Measurements from ENCODE around the gene TNFRSF11A. TPM values are rescaled to one million over a fixed set of nuclear protein-coding genes. Genes with fewer than 3 reads are reported as not detected.

Gene TNFRSF11A
- total RNA-seq, 2 donors from 2014 or later, result 4.9 to 14.2 TPM

DNA sequence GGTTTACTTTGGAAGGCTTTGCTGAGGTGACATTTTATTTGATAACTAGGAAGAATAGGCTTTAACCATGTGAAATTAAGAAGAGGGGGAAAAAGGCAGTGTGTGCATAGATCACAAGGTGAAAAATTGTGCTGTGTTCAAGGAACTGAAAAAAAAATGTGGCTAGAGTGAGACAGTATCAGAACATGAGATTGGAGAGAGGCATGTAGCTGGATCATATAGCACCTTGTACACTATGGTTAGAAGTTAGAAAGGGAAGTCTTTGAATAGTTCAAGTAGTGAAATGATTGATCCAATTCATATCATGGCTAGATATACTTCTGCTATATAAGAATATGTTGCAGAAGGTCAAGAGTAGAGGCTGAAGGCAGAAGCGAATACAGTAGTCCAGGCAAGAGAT, 12.3 kb upstream of the TNFRSF11A start:
- no peak for DNase-seq (ENCODE audit: low spot score)
- TF ChIP-seq, protein P1, sequence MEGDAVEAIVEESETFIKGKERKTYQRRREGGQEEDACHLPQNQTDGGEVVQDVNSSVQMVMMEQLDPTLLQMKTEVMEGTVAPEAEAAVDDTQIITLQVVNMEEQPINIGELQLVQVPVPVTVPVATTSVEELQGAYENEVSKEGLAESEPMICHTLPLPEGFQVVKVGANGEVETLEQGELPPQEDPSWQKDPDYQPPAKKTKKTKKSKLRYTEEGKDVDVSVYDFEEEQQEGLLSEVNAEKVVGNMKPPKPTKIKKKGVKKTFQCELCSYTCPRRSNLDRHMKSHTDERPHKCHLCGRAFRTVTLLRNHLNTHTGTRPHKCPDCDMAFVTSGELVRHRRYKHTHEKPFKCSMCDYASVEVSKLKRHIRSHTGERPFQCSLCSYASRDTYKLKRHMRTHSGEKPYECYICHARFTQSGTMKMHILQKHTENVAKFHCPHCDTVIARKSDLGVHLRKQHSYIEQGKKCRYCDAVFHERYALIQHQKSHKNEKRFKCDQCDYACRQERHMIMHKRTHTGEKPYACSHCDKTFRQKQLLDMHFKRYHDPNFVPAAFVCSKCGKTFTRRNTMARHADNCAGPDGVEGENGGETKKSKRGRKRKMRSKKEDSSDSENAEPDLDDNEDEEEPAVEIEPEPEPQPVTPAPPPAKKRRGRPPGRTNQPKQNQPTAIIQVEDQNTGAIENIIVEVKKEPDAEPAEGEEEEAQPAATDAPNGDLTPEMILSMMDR (IDR thresholded peaks at IDR 0.05), result no peak
- no peaks in the 10 kb centered on the region for H3K27me3 ChIP-seq (replicated peaks; ENCODE audit: insufficient read depth)
- H3K4me3 ChIP-seq, result no peak overlapping the region
- H3K4me1 ChIP-seq (ENCODE audit: control insufficient read depth in 1 of 2, low read depth in 2 of 2), result no peaks in the 10 kb centered on the region
- H3K9me3 ChIP-seq, result no peaks in the 10 kb centered on the region
- no peak for ATAC-seq (ENCODE audit: insufficient number of reproducible peaks, low FRiP score, low read depth)
- H3K27ac ChIP-seq, result no peak overlapping the region
- H3K36me3 ChIP-seq, result no peaks in the 10 kb centered on the region

DNA sequence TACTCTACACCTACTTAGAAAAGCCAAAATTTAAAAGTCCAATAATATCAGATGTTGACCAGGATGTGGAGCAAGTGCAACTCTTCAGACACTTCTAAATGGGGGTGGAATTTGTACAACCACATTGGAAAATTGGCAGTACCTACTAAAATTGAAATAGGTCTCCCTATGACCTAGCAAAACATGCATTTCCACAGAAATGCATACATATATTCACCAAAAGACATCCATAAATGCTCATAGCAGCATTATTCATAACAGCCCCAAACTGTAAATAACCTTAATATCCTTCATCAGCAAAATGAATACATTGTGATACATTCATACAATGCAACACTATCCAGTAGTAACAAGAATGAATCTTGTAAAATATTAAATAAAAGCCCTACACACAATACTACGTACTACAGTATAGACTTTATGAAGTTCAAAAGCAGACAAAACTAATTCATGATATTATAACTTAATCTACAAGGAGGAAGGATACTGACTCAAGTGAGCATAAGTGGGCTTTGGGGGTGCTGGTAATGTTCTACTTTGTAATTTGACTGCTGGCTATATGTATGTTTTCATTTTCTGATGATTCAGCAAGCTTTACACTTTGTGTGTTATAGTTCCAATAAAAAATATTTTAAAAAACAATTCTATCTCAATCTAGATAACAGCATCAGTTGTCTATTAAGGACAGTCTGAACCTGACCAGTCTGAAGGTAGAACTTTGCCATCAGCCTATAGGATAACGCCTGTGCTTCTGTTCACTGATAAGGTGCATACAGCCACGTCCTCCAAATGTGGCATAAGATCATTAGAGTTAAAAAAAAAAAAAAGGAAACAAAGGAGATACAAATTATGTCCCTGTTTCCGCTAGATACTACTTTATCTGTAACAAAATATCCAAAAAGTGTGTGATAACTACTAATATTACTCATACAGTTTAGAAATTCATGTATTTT, 6.6 kb upstream of the TNFRSF11A start:
- Histone ChIP-seq H3K9me3 (no peaks in the 10 kb centered on the region), H3K36me3 (no peaks in the 10 kb centered on the region), H3K4me1 (ENCODE audit: control insufficient read depth in 1 of 2, low read depth in 2 of 2) (no peaks in the 10 kb centered on the region), H3K27ac (no peak overlapping the region), H3K4me3 (no peak overlapping the region), H3K27me3 (replicated peaks; ENCODE audit: insufficient read depth) (no peaks in the 10 kb centered on the region)
- ATAC-seq (ENCODE audit: insufficient number of reproducible peaks, low FRiP score, low read depth), result no peak
- TF ChIP-seq, protein P1 (IDR thresholded peaks at IDR 0.05), result no peak
- DNase-seq (ENCODE audit: low spot score), result no peak

DNA sequence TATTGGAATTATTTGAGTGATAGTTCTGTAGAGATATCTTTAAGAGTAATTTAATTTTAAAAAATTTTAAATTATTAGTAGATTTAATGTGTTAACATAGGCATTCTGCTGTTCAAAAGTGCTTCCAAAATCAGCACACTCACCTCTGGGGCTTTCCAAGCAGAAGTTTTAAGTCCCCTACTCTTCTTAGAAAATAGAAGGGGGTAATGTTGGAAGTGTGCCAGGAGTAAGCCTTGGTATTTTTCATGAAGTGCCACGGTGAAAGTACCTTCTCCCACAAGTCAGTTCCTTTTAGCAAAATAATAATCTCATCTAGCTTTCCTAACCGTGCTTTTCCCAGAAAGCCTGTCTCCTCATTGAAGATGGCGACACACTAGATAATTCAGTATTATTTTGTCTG, 3.9 kb upstream of the TNFRSF11A start:
- Histone ChIP-seq H3K36me3 (no peaks in the 10 kb centered on the region), H3K27ac (no peak overlapping the region), H3K4me3 (no peak overlapping the region), H3K4me1 (ENCODE audit: control insufficient read depth in 1 of 2, low read depth in 2 of 2) (peaks cover 0 to 13% of the 10 kb centered on the region in 2 donors), H3K9me3 (no peaks in the 10 kb centered on the region), H3K27me3 (replicated peaks; ENCODE audit: insufficient read depth) (no peaks in the 10 kb centered on the region)
- ATAC-seq (ENCODE audit: insufficient number of reproducible peaks, low FRiP score, low read depth) (no peak), DNase-seq (ENCODE audit: low spot score) (no peak)
- TF ChIP-seq, protein P1 (IDR thresholded peaks at IDR 0.05), result no peak

GRCh38 chr18:62323483-62324180, 1.5 kb upstream of the TNFRSF11A start:
- peaks cover 10% of the 10 kb centered on the region for H3K27me3 ChIP-seq (replicated peaks; ENCODE audit: insufficient read depth)

More at GRCh38 chr18:62323483-62324180, 1.5 kb upstream of the TNFRSF11A start:
- no peak overlapping the region for H3K4me3 ChIP-seq
- H3K4me1 ChIP-seq (ENCODE audit: control insufficient read depth in 1 of 2, low read depth in 2 of 2), result peaks cover 4 to 21% of the 10 kb centered on the region in 2 donors
- TF ChIP-seq, protein P1 (IDR thresholded peaks at IDR 0.05), result no peak
- H3K27ac ChIP-seq, result no peak overlapping the region
- no peaks in the 10 kb centered on the region for H3K9me3 ChIP-seq
- no peak for ATAC-seq (ENCODE audit: insufficient number of reproducible peaks, low FRiP score, low read depth)
- DNase-seq (ENCODE audit: low spot score), result no peak
- no peaks in the 10 kb centered on the region for H3K36me3 ChIP-seq
